ENCODE results near the gene HS6ST3. TPM values are rescaled to one million over a fixed set of nuclear protein-coding genes. Genes with fewer than 3 reads are reported as not detected.

The HS6ST3 gene
- total and polyA plus RNA-seq, 9 donors = 0.08 to 0.80 (median 0.15) TPM

- WGBS (ENCODE audit: insufficient coverage) = no CpG with 5 or more reads among the region's 2 CpGs
- Histone ChIP-seq H3K27me3 (ENCODE audit: control insufficient read depth, insufficient read depth, low read length) (no peaks in the 10 kb centered on the region), H3K9me3 (replicated peaks; ENCODE audit: control insufficient read depth, low read depth, low read length) (no peaks in the 10 kb centered on the region), H3K36me3 (ENCODE audit: control insufficient read depth, insufficient read depth, low read length) (no peaks in the 10 kb centered on the region), H3K4me1 (ENCODE audit: control insufficient read depth, insufficient read depth, low read length) (no peaks in the 10 kb centered on the region), H3K4me3 (ENCODE audit: low read length) (no peak overlapping the region), H3K27ac (ENCODE audit: low read length) (no peak overlapping the region)
- DNase-seq = no peak
These were observed 364.6 kb downstream of the HS6ST3 start for GRCh38 chr13:96454466-96454865.

DNA sequence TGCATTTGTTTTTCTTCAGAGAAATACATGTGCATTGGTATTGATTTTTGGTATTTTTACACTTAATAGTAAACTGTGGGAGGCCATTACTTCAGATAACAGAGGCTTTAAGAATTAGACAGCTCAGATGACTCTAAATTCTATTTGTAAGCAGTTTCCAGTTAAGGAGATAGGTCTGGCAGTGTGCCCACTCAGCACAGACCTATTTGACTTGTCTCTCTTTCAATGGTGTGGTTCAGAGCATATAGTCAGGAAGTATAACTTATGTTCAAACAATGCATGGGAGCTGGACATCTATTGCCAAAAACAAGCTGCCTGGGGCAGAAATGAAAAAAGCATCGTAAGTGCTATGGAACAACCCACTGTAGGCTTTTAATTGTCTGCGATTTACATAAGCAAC is 370.7 kb downstream of the HS6ST3 start:
- Histone ChIP-seq H3K27me3 (ENCODE audit: control insufficient read depth, insufficient read depth, low read length) (no peaks in the 10 kb centered on the region), H3K27ac (ENCODE audit: low read length) (no peak overlapping the region), H3K36me3 (ENCODE audit: control insufficient read depth, insufficient read depth, low read length) (no peaks in the 10 kb centered on the region), H3K9me3 (replicated peaks; ENCODE audit: control insufficient read depth, low read depth, low read length) (no peaks in the 10 kb centered on the region), H3K4me1 (ENCODE audit: control insufficient read depth, insufficient read depth, low read length) (no peaks in the 10 kb centered on the region), H3K4me3 (ENCODE audit: low read length) (no peak overlapping the region)
- WGBS (ENCODE audit: insufficient coverage) = no CpG with 5 or more reads among the region's 2 CpGs
- peak; percentile 8 for DNase-seq

DNA sequence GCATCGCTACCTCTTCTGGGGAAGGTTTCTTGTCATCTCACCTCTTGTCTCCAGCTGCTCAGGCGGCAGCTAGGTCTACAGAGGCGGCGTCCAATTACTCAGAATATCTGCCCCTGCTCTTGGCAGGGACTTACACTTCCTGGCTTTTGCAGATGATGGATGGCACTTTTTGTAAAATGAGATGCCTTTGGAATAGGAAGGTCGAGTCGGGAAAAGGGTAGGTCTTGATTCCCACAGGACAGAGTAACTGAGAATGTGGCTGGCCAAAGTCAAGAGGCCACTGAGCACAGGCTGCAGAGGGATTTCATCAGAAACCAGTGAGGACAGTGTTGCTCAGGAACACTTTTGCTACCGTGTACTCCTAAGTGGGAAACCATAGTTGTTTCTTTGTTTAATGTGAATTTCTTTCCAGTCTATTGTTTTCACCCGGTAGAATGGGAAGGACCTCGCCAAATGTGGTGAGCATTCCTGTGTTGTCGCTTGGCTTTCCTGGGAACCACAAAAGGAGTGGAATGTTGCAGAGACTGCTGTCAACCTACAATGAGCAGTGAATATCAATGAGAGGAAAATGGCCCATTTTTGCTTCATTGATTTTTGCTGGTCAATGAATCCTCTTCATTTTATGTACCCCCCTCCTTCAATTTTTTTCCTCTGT is 383.7 kb downstream of the HS6ST3 start:
- no peak overlapping the region for H3K4me3 ChIP-seq (ENCODE audit: low read length)
- no peaks in the 10 kb centered on the region for H3K36me3 ChIP-seq (ENCODE audit: control insufficient read depth, insufficient read depth, low read length)
- no peak overlapping the region for H3K27ac ChIP-seq (ENCODE audit: low read length)
- no peaks in the 10 kb centered on the region for H3K4me1 ChIP-seq (ENCODE audit: control insufficient read depth, insufficient read depth, low read length)
- 53% methylated on average over 9 of the region's 10 CpGs for WGBS (ENCODE audit: insufficient coverage)
- no peaks in the 10 kb centered on the region for H3K27me3 ChIP-seq (ENCODE audit: control insufficient read depth, insufficient read depth, low read length)
- H3K9me3 ChIP-seq (replicated peaks; ENCODE audit: control insufficient read depth, low read depth, low read length) = no peaks in the 10 kb centered on the region
- DNase-seq = no peak

DNA sequence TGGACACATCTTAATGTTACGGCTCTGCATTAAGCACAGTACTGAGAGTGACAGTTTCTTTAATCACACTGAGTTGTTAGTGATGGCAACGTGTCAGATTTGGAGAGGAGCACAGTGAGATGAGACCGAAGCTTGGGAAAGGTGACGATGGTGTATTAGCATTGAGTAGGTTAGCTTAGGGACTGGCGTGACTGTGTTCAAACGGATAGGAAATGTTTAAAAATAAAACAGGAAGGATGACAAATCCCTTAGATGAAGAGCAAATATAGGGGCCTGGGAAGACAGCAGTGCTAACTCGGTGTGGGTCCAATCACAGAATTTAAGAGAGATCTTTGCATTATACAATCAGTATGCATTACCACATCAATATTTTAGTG is 384.3 kb downstream of the HS6ST3 start:
- Histone ChIP-seq H3K4me3 (ENCODE audit: low read length) (no peak overlapping the region), H3K4me1 (ENCODE audit: control insufficient read depth, insufficient read depth, low read length) (no peaks in the 10 kb centered on the region), H3K36me3 (ENCODE audit: control insufficient read depth, insufficient read depth, low read length) (no peaks in the 10 kb centered on the region), H3K27me3 (ENCODE audit: control insufficient read depth, insufficient read depth, low read length) (no peaks in the 10 kb centered on the region), H3K9me3 (replicated peaks; ENCODE audit: control insufficient read depth, low read depth, low read length) (no peaks in the 10 kb centered on the region), H3K27ac (ENCODE audit: low read length) (no peak overlapping the region)
- 55% methylated on average over 5 of the region's 7 CpGs for WGBS (ENCODE audit: insufficient coverage)
- DNase-seq = no peak

DNA sequence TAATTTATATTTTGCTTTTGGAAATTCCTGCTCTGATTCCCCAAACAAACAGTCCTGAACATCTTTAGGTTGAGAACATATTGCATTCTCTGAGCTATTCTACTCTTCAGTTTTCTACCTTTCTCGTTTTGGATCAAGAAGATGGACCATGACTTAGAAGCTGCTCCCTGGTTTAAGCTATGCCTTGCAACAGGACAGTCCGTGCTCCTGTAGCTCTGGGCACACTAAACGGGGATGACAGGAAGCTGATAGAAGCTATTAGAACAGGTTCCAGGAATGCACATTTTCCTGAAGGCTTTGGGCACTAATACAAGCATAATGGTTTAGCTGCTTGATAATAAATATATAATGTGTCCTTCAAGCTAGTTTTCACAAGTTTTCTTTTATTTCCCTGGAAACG is 385.2 kb downstream of the HS6ST3 start:
- Histone ChIP-seq H3K4me3 (ENCODE audit: low read length) (no peak overlapping the region), H3K27me3 (ENCODE audit: control insufficient read depth, insufficient read depth, low read length) (no peaks in the 10 kb centered on the region), H3K4me1 (ENCODE audit: control insufficient read depth, insufficient read depth, low read length) (no peaks in the 10 kb centered on the region), H3K27ac (ENCODE audit: low read length) (no peak overlapping the region), H3K9me3 (replicated peaks; ENCODE audit: control insufficient read depth, low read depth, low read length) (no peaks in the 10 kb centered on the region), H3K36me3 (ENCODE audit: control insufficient read depth, insufficient read depth, low read length) (no peaks in the 10 kb centered on the region)
- 59% methylated on average over 3 of the region's 4 CpGs for WGBS (ENCODE audit: insufficient coverage)
- DNase-seq = no peak

DNA sequence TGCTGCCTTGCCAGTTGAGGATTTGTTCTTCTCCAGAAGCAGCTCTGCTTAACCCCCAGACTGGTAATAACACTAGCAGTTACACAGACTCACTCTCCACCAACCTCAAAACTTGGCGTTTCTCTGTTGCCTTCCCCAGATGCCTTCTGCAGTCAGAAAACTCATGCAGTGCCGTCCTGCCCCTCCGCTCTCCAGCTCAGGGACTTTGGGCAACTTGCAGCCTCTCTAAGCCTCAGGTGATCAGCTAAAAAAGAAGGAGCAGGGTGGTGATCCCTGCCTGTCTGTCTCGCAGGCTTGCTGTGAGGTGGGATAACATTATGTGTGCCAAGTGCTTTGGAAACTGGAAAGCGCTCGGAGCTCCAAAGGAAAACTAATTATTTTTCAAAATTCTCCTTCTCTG is 391.6 kb downstream of the HS6ST3 start:
- peak; percentile 16 for DNase-seq
- 0% methylated on average over 1 of the region's 6 CpGs for WGBS (ENCODE audit: insufficient coverage)
- H3K27me3 ChIP-seq (ENCODE audit: control insufficient read depth, insufficient read depth, low read length) = no peaks in the 10 kb centered on the region
- H3K9me3 ChIP-seq (replicated peaks; ENCODE audit: control insufficient read depth, low read depth, low read length) = no peaks in the 10 kb centered on the region
- no peak overlapping the region for H3K27ac ChIP-seq (ENCODE audit: low read length)
- no peaks in the 10 kb centered on the region for H3K36me3 ChIP-seq (ENCODE audit: control insufficient read depth, insufficient read depth, low read length)
- no peak overlapping the region for H3K4me3 ChIP-seq (ENCODE audit: low read length)
- no peaks in the 10 kb centered on the region for H3K4me1 ChIP-seq (ENCODE audit: control insufficient read depth, insufficient read depth, low read length)

DNA sequence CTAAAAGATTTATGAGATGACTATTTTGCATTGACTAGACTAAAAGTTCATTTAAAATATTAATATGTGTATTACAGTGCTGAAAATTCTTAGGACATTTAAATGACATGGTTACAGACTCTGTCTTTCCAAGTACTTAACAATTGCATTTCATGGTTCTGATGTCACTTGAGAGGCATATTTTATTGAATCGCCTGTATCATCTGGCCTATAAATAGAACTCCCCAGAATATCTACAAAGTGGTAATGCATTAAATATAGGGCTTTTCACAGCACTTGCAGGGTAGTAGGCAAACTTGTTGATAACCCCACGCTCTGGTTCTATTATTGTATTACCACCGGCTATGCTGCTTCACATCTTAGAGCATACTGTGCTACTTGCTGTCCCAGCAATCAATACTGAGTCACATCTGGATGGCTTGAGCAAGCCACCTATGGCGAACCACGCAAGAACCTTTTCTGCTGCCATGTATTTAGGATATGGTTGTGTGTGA is 400.6 kb downstream of the HS6ST3 start:
- Histone ChIP-seq H3K9me3 (replicated peaks; ENCODE audit: control insufficient read depth, low read depth, low read length) (no peaks in the 10 kb centered on the region), H3K4me3 (ENCODE audit: low read length) (no peak overlapping the region), H3K36me3 (ENCODE audit: control insufficient read depth, insufficient read depth, low read length) (no peaks in the 10 kb centered on the region), H3K27ac (ENCODE audit: low read length) (no peak overlapping the region), H3K27me3 (ENCODE audit: control insufficient read depth, insufficient read depth, low read length) (no peaks in the 10 kb centered on the region), H3K4me1 (ENCODE audit: control insufficient read depth, insufficient read depth, low read length) (no peaks in the 10 kb centered on the region)
- no peak for DNase-seq
- WGBS (ENCODE audit: insufficient coverage) = 94% methylated on average over 2 of the region's 5 CpGs

DNA sequence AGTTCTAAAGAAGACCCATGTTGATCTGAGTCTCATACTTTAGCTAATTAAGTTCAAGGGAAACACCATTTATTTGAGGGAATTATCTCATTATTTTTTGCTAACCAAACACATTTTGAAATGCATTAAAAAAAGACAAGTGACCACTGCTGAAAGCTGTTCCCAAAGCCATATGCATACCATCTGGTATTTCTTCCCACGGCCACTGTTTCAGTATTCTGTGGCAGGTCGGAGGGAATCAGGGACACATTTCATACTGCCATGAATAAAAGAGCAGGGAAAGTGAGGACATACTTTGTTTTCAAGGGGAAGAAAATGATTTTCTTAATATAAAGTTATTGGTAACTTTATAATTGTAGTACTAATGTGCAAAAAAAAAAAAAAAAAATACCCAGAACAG is 401.2 kb downstream of the HS6ST3 start:
- Histone ChIP-seq H3K27ac (ENCODE audit: low read length) (no peak overlapping the region), H3K36me3 (ENCODE audit: control insufficient read depth, insufficient read depth, low read length) (no peaks in the 10 kb centered on the region), H3K9me3 (replicated peaks; ENCODE audit: control insufficient read depth, low read depth, low read length) (no peaks in the 10 kb centered on the region), H3K4me1 (ENCODE audit: control insufficient read depth, insufficient read depth, low read length) (no peaks in the 10 kb centered on the region), H3K27me3 (ENCODE audit: control insufficient read depth, insufficient read depth, low read length) (no peaks in the 10 kb centered on the region), H3K4me3 (ENCODE audit: low read length) (no peak overlapping the region)
- WGBS (ENCODE audit: insufficient coverage) = no CpG with 5 or more reads among the region's 2 CpGs
- no peak for DNase-seq

DNA sequence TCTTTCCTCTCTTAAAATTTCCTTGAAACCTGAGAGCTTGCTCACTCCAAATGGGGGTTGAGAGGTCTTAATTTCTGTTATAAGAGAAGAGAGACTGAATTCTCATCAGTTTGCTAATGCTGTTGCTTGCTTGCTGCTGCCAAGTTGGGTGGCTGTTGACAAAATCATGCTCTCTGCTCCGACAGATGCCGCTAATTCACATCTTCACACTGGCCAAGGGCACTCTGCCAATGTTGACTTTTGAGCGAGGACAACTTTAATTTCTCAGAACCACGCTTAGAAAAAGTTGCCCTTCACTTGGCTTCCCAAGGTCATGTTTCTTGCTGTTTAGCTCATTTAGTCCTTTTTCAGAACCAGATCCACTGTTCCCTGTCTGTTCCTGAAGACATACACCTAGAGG is 402.9 kb downstream of the HS6ST3 start:
- no peaks in the 10 kb centered on the region for H3K9me3 ChIP-seq (replicated peaks; ENCODE audit: control insufficient read depth, low read depth, low read length)
- no peak overlapping the region for H3K27ac ChIP-seq (ENCODE audit: low read length)
- H3K4me3 ChIP-seq (ENCODE audit: low read length) = no peak overlapping the region
- DNase-seq = peak; percentile 7
- WGBS (ENCODE audit: insufficient coverage) = 59% methylated on average over 4 of the region's 4 CpGs
- no peaks in the 10 kb centered on the region for H3K4me1 ChIP-seq (ENCODE audit: control insufficient read depth, insufficient read depth, low read length)
- no peaks in the 10 kb centered on the region for H3K36me3 ChIP-seq (ENCODE audit: control insufficient read depth, insufficient read depth, low read length)
- no peaks in the 10 kb centered on the region for H3K27me3 ChIP-seq (ENCODE audit: control insufficient read depth, insufficient read depth, low read length)

GRCh38 chr13:96499656-96500055 is 409.7 kb downstream of the HS6ST3 start:
- Histone ChIP-seq H3K4me1 (ENCODE audit: control insufficient read depth, insufficient read depth, low read length) (no peaks in the 10 kb centered on the region), H3K4me3 (ENCODE audit: low read length) (no peak overlapping the region), H3K27ac (ENCODE audit: low read length) (no peak overlapping the region), H3K36me3 (ENCODE audit: control insufficient read depth, insufficient read depth, low read length) (no peaks in the 10 kb centered on the region), H3K27me3 (ENCODE audit: control insufficient read depth, insufficient read depth, low read length) (peaks cover 2% of the 10 kb centered on the region), H3K9me3 (replicated peaks; ENCODE audit: control insufficient read depth, low read depth, low read length) (no peaks in the 10 kb centered on the region)
- DNase-seq = no peak
- 60% methylated on average over 1 of the region's 5 CpGs for WGBS (ENCODE audit: insufficient coverage)

DNA sequence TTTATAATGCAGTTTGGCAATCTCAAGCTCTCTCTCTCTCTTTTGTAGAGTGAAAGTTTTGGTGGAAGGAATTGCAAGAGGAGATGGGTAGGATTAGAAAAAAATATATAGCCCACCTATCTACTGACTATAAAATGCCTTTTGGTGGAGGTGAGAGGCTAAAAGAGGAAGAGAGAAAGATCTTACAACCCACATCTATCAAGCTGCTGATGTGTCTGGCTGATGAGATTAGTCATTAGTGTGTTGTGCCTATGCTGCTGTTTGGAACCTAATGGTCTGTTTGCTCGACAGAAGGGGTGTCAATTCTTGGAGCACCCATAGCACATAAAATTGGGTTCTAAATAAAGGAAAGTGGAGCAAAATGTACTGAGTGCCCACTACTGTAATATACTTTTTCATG is 411.0 kb downstream of the HS6ST3 start:
- H3K4me3 ChIP-seq (ENCODE audit: low read length) = no peak overlapping the region
- no peak overlapping the region for H3K27ac ChIP-seq (ENCODE audit: low read length)
- no peak for DNase-seq
- H3K36me3 ChIP-seq (ENCODE audit: control insufficient read depth, insufficient read depth, low read length) = no peaks in the 10 kb centered on the region
- peaks cover 2% of the 10 kb centered on the region for H3K27me3 ChIP-seq (ENCODE audit: control insufficient read depth, insufficient read depth, low read length)
- no peaks in the 10 kb centered on the region for H3K4me1 ChIP-seq (ENCODE audit: control insufficient read depth, insufficient read depth, low read length)
- no CpG with 5 or more reads among the region's 1 CpG for WGBS (ENCODE audit: insufficient coverage)
- no peaks in the 10 kb centered on the region for H3K9me3 ChIP-seq (replicated peaks; ENCODE audit: control insufficient read depth, low read depth, low read length)
